DOHH2 (cell line): Measurements from ENCODE around the gene BAZ2B.

Experiments
- H3F3A ChIP-seq: fragments of 200-600 bp; sonication (generic), shearing (Covaris generic); 2 replicates; pipeline ENCODE4 v1.6.0; 2016; ENCODE audit warnings: antibody characterized with exemption, mild to moderate bottlenecking; ENCODE audit not compliant: control insufficient read depth, insufficient read depth
- H3K27ac ChIP-seq: fragments of 200-600 bp; sonication (generic); 2 replicates; pipeline ENCODE4 v1.5.1; 2014; ENCODE audit warnings: low read depth, mild to moderate bottlenecking, low read length, moderate library complexity
- H3K27me3 ChIP-seq: fragments of 200-600 bp; sonication (generic); 2 replicates; pipeline ENCODE4 v1.6.1; 2014; ENCODE audit warnings: mild to moderate bottlenecking, low read length, mixed read lengths; ENCODE audit not compliant: control insufficient read depth
- H3K36me3 ChIP-seq: fragments of 200-600 bp; sonication (generic); 2 replicates; pipeline ENCODE4 v1.6.1; 2014; ENCODE audit warnings: mild to moderate bottlenecking, low read length, moderate library complexity, mixed read lengths; ENCODE audit not compliant: control insufficient read depth
- H3K4me1 ChIP-seq: fragments of 200-600 bp; sonication (generic); 2 replicates; pipeline ENCODE4 v1.6.1; 2014; ENCODE audit warnings: mild to moderate bottlenecking, low read length, mixed read lengths; ENCODE audit not compliant: control insufficient read depth
- H3K4me2 ChIP-seq: fragments of 200-600 bp; sonication (generic); 2 replicates; pipeline ENCODE4 v1.6.0; 2014; ENCODE audit warnings: mild to moderate bottlenecking, low read length, moderate library complexity
- H3K4me3 ChIP-seq: fragments of 200-600 bp; sonication (generic); 2 replicates; pipeline ENCODE4 v1.5.1; 2014; ENCODE audit warnings: mild to moderate bottlenecking, low read length, mixed read lengths
- H3K79me2 ChIP-seq: fragments of 200-600 bp; sonication (generic); 2 replicates; pipeline ENCODE4 v1.6.1; 2014; ENCODE audit warnings: mild to moderate bottlenecking, low read length, mixed read lengths; ENCODE audit not compliant: control insufficient read depth
- H3K9me2 ChIP-seq: fragments of 200-600 bp; sonication (generic); replicated peaks from 2 replicates; pipeline ENCODE4 v1.6.1; 2014; ENCODE audit warnings: mild to moderate bottlenecking, low read length, mixed read lengths; ENCODE audit not compliant: control insufficient read depth
- H3K9me3 ChIP-seq: fragments of 200-600 bp; sonication (generic); 2 replicates; pipeline ENCODE4 v1.6.1; 2014; ENCODE audit warnings: antibody characterized with exemption, low read length, mixed read lengths; ENCODE audit not compliant: control insufficient read depth, insufficient read depth
- H4K20me1 ChIP-seq: fragments of 200-600 bp; sonication (generic); 2 replicates; pipeline ENCODE4 v1.6.0; 2014; ENCODE audit warnings: low read depth, mild to moderate bottlenecking, antibody characterized with exemption, low read length, moderate library complexity; ENCODE audit not compliant: control insufficient read depth, insufficient read depth
- EZH2phosphoT487 ChIP-seq: fragments of 200-600 bp; sonication (generic); IDR thresholded peaks from 2 replicates; pipeline ENCODE4 v1.6.1; 2017; ENCODE audit warnings: borderline replicate concordance, mild to moderate bottlenecking, antibody characterized with exemption, low read length, moderate library complexity, mixed read lengths
- TF ChIP-seq, protein P1 (sequence below): fragments of 200-600 bp; sonication (generic); IDR thresholded peaks from one replicate; pipeline ENCODE4 v1.5.1; 2014; ENCODE audit warnings: antibody characterized with exemption, mild to moderate bottlenecking, low read depth, low read length; ENCODE audit not compliant: poor library complexity, severe bottlenecking

BAZ2B gene

DNA sequence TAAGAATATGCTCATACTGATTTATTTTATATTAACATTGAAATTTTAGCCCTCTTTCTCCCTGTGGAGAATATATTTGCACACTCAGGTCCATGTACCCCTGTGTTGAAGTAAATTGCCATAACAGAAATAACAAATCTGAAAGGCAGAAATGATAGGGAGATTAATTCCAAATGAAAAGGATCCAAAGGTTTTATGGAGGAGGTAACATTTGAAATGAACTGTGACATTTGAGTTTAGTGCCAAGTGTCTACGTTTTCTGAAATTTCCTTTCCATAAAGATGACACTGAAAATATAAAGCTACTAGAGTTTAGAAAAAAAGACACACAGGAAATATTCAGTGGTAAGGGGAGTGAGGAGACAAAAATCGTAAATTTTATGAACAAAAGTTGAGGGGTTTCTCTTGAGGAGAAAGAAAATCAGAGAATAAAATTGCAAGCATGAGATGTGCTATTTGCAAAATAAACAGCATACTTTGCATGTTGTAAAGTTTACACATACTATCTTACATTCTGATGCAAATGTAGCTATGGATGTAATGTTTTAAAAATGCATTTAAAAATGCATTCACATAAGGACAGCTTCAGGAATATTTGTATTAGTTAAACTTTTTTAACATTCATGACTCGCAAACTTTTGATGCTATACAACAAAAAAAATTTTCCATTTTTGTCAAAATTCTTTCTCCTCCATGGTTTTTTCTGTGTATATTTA, 69.5 kb downstream of the BAZ2B start:
- Histone ChIP-seq H3K4me1 (peaks cover 3% of the 10 kb centered on the region; the same call in 1 of the 2 replicates), H3K27ac (no peak overlapping the region), H3K4me3 (no peak overlapping the region), H3K36me3 (no peaks in the 10 kb centered on the region), H3F3A (no peaks in the 10 kb centered on the region), H3K4me2 (no peak overlapping the region), H3K9me3 (no peaks in the 10 kb centered on the region), H3K27me3 (no peaks in the 10 kb centered on the region), H4K20me1 (no peaks in the 10 kb centered on the region), H3K9me2 (no peaks in the 10 kb centered on the region), H3K79me2 (no peaks in the 10 kb centered on the region)
- no peak for TF ChIP-seq EZH2phosphoT487
- TF ChIP-seq, protein P1, sequence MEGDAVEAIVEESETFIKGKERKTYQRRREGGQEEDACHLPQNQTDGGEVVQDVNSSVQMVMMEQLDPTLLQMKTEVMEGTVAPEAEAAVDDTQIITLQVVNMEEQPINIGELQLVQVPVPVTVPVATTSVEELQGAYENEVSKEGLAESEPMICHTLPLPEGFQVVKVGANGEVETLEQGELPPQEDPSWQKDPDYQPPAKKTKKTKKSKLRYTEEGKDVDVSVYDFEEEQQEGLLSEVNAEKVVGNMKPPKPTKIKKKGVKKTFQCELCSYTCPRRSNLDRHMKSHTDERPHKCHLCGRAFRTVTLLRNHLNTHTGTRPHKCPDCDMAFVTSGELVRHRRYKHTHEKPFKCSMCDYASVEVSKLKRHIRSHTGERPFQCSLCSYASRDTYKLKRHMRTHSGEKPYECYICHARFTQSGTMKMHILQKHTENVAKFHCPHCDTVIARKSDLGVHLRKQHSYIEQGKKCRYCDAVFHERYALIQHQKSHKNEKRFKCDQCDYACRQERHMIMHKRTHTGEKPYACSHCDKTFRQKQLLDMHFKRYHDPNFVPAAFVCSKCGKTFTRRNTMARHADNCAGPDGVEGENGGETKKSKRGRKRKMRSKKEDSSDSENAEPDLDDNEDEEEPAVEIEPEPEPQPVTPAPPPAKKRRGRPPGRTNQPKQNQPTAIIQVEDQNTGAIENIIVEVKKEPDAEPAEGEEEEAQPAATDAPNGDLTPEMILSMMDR, result no peak

DNA sequence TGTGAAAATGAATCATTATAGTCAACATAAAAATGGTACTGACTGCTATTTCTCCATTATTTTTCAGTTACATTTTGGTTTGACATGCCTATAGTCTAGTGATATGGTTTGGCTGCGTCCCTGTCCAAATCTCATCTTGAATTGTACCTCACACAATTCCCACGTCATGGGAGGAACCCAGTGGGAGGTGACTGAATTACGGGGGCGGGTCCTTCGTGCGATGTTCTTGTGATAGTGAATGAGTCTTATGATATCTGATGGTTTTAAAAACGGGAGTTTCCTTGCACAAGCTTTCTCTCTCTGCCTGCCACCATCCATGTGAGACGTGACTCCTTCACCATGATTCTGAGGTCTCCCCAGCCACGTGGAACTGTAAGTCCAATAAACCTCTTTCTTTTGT, 70.3 kb downstream of the BAZ2B start:
- no peak overlapping the region for H3K4me2 ChIP-seq
- H3F3A ChIP-seq, result no peaks in the 10 kb centered on the region
- H3K9me3 ChIP-seq, result no peaks in the 10 kb centered on the region
- H3K4me3 ChIP-seq, result no peak overlapping the region
- no peaks in the 10 kb centered on the region for H4K20me1 ChIP-seq
- H3K9me2 ChIP-seq, result no peaks in the 10 kb centered on the region
- no peaks in the 10 kb centered on the region for H3K36me3 ChIP-seq
- H3K4me1 ChIP-seq, result peaks cover 3% of the 10 kb centered on the region; the same call in 1 of the 2 replicates
- H3K27ac ChIP-seq, result no peak overlapping the region
- TF ChIP-seq, protein P1, result no peak
- TF ChIP-seq EZH2phosphoT487, result no peak
- H3K27me3 ChIP-seq, result no peaks in the 10 kb centered on the region
- H3K79me2 ChIP-seq, result no peaks in the 10 kb centered on the region

DNA sequence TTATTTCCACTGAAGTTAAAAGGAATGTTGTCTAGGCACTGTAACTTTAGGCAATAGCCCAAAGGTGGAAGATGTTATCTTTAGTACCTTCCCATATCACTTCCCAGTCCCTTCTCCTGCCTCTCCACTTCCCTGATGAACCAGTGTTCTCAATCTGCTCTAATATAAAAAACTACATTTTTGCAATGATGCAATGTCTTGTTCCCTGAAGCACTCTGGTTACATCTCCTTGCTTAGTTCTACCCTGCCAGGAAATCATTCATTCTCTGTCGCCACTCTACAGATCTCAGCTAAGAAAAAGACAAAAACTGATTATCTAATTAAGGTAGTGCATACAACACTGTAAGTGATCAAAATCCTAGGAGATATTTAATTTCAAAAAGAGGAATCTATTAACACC, 71.3 kb downstream of the BAZ2B start:
- no peaks in the 10 kb centered on the region for H4K20me1 ChIP-seq
- H3K9me2 ChIP-seq, result no peaks in the 10 kb centered on the region
- TF ChIP-seq, protein P1, result no peak
- TF ChIP-seq EZH2phosphoT487, result no peak
- H3K4me2 ChIP-seq, result no peak overlapping the region
- no peaks in the 10 kb centered on the region for H3K27me3 ChIP-seq
- H3K4me3 ChIP-seq, result no peak overlapping the region
- H3K4me1 ChIP-seq, result peaks cover 3% of the 10 kb centered on the region; the same call in 1 of the 2 replicates
- H3K36me3 ChIP-seq, result no peaks in the 10 kb centered on the region
- no peaks in the 10 kb centered on the region for H3K79me2 ChIP-seq
- no peak overlapping the region for H3K27ac ChIP-seq
- H3F3A ChIP-seq, result no peaks in the 10 kb centered on the region
- H3K9me3 ChIP-seq, result no peaks in the 10 kb centered on the region
